ENCODE measurements around the gene RFFL.

DNA sequence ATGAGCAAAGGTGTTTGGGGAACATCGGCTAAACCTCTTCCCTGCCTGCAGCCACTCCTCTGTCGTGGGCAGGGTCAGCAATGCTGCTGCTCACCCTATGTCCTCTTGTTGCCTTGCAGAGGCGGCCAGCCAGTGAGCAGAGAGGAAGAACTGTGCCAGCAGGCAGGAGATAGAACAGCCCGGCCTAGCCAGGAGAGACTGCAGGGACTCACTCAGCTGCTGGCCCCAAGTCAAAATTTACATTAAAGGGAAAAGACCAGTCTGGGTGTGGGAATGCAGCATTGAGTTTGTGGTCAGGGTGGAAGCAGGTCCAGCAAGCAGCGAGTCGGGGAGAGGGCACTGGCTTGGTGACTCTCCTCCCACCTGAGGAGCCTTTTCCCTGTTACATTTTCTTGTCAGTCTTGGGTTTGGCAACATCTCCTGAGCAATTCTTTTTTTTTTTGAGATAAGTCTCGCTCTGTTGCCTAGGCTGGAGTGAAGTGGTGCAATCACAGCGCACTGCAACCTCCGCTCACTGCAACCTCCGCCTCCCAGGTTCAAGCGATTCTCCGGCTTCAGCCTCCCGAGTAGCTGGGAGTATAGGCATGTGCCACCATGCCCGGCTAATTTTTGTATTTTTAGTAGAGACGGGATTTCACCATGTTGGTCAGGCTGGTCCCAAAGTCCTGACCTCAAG is 60.5 kb downstream of the RFFL start:
- TF ChIP-seq, protein P1, sequence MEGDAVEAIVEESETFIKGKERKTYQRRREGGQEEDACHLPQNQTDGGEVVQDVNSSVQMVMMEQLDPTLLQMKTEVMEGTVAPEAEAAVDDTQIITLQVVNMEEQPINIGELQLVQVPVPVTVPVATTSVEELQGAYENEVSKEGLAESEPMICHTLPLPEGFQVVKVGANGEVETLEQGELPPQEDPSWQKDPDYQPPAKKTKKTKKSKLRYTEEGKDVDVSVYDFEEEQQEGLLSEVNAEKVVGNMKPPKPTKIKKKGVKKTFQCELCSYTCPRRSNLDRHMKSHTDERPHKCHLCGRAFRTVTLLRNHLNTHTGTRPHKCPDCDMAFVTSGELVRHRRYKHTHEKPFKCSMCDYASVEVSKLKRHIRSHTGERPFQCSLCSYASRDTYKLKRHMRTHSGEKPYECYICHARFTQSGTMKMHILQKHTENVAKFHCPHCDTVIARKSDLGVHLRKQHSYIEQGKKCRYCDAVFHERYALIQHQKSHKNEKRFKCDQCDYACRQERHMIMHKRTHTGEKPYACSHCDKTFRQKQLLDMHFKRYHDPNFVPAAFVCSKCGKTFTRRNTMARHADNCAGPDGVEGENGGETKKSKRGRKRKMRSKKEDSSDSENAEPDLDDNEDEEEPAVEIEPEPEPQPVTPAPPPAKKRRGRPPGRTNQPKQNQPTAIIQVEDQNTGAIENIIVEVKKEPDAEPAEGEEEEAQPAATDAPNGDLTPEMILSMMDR (IDR thresholded peaks at IDR 0.05; ENCODE audit: low read depth, low read length), result no peak
- TF ChIP-seq EZH2phosphoT487 (IDR thresholded peaks at IDR 0.05; ENCODE audit: low read depth), result no peak

Measured in OCI-LY3 (cell line).